ENCODE data around the gene CNPY1. TPM values are rescaled to one million over a fixed set of nuclear protein-coding genes. Genes with fewer than 3 reads are reported as not detected.

CNPY1 gene
- total RNA-seq, 1 donor from 2014 or later = not detected

DNA sequence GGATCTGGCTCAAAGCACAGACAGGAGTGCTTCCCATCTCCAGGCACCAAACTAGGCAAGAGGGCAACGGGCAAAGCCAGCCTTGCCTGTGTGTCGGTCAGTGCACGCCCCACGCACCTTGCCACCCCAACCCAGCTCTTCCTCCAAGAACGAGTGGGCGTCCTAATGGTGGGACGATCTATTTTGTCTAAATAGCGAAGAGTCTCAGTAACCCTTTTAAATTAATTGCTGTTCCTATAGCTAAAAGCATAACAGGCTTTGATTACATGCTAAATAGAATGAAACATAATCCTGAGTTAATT lies 76.2 kb downstream of the CNPY1 start:
- Mint-ChIP-seq H3K27me3 (peaks cover 97% of the 10 kb centered on the region), H3K27ac (no peak overlapping the region), H3K4me3 (no peak overlapping the region)

DNA sequence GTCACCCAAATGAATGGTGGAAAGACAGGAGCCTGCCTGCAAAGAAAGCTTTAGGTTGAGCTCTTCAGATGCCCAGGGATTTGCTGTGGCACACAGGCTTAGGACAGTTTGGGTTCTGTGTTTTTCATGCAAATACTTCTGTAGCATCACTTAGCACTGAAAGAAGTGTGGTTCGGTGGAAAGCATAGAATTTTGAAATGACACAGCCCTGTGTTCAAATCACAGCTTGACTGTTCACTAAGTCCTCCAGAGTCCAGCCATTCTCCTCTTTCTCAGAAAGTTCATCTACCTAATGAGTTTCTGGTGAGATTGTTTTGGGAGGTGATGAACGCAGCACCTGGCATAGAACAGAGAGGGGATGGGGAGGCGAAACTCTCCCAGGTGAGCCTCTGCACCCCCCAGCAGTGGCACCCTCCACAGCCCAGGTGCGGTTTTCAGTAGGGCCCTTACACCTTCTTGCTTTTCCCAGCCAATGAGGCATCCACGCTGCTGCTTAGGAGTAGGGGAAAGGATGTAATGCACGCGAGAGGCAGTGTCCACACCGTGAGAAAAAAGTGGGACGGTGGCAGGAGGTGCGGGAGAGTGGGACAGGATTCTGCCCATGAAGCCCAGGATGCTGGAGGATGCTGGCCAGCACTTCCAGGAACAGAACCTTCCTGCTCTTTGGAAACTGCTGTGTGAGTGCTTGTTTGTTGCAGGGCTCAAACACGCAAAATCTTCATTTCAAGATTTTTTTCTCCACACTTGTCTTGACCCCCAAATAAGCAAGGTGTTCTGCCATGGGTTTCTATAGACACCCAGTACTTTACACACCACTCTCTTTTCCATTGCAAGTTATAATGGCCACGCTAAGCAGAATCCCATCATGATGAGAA lies 76.8 kb downstream of the CNPY1 start:
- Mint-ChIP-seq H3K27ac (no peak overlapping the region), H3K4me3 (peak overlapping the region; percentile 52), H3K27me3 (peaks cover 97% of the 10 kb centered on the region)

More for the DNA sequence above, 76.2 kb downstream of the CNPY1 start:
- Mint-ChIP-seq H3K4me1 (ENCODE audit: unreplicated experiment) (peaks cover 13% of the 10 kb centered on the region), H3K36me3 (no peaks in the 10 kb centered on the region), H3K9me3 (no peaks in the 10 kb centered on the region)
- no peak for DNase-seq (ENCODE audit: extremely low spot score, unreplicated experiment)
- TF ChIP-seq CTCF (conservative IDR thresholded peaks at IDR 0.05) = no peak

DNA sequence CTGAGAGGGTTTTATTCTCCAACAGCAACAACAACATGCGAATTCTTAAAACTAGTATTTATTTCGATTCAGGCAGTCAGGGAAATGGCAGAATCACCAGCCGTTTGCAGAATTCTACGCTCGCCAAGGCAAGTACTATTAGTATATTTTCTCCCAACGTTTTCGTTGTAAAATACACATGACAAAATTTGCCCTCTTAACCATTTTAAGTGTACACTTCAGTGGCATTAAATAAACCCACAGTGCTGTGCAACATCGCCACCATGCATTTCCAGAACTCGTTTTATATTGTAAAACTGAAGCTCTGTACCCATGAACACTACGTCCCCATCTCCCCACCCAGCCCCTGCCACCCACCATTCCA lies 77.6 kb downstream of the CNPY1 start:
- no peak overlapping the region for H3K27ac Mint-ChIP-seq
- peak overlapping the region; percentile 52 for H3K4me3 Mint-ChIP-seq
- peaks cover 97% of the 10 kb centered on the region for H3K27me3 Mint-ChIP-seq
- TF ChIP-seq CTCF (conservative IDR thresholded peaks at IDR 0.05) = no peak
- H3K4me1 Mint-ChIP-seq (ENCODE audit: unreplicated experiment) = peaks cover 13% of the 10 kb centered on the region
- no peaks in the 10 kb centered on the region for H3K36me3 Mint-ChIP-seq
- no peak for DNase-seq (ENCODE audit: extremely low spot score, unreplicated experiment)
- H3K9me3 Mint-ChIP-seq = no peaks in the 10 kb centered on the region

More for the DNA sequence above, 76.8 kb downstream of the CNPY1 start:
- H3K4me1 Mint-ChIP-seq (ENCODE audit: unreplicated experiment) = peaks cover 13% of the 10 kb centered on the region
- no peak for TF ChIP-seq CTCF (conservative IDR thresholded peaks at IDR 0.05)
- H3K36me3 Mint-ChIP-seq = no peaks in the 10 kb centered on the region
- H3K9me3 Mint-ChIP-seq = no peaks in the 10 kb centered on the region
- no peak for DNase-seq (ENCODE audit: extremely low spot score, unreplicated experiment)

DNA sequence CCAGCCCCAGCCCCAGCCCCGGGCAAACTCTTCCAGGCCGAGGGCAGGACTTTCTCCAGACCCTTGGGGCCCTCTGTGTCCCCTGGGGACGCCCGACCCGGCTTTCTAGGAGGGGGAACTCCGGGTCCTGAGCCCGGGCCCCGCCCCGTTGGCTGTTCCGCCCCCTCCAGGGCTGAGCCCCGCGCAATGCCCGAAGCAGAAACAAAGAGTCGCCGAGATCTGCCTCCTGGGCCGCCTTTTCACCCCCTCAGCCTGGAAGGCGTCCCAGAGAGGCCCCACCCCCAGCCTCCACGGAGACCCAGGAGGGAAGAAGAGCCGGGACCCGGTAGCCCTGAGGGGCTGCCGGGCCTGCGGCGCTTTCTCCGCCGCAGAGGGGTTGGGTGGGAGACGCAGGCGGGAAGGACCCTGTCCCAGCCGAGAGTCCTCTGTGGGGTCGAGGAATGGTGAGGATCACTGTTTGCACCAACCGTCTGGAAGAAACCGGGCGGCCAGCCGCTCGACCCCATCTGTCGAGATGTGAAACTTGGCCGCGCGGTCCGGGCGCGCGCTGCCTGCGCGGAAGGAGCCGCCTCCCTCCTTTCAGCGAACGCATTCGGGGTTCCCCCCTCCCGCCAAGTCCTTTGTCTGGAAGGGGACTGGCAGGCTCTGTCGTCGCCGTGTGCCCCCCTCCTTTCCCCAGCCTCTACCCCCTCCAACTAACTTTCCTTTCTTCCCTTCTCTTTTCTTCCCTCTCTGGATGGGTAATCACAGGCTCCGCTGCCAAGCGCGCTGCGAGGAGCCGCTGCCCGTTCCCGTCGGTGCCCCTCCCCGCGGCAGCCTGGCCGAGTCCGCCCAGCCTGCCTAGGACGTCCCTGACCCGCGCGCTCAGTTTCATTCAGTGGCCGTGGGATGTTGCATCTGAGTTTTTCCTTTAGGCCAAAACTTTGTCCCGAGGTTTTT lies 78.2 kb downstream of the CNPY1 start:
- Mint-ChIP-seq H3K27ac (no peak overlapping the region), H3K4me3 (peak overlapping the region; percentile 52), H3K27me3 (peaks cover 97% of the 10 kb centered on the region), H3K36me3 (no peaks in the 10 kb centered on the region), H3K9me3 (no peaks in the 10 kb centered on the region), H3K4me1 (ENCODE audit: unreplicated experiment) (peaks cover 11% of the 10 kb centered on the region)
- no peak for DNase-seq (ENCODE audit: extremely low spot score, unreplicated experiment)
- no peak for TF ChIP-seq CTCF (conservative IDR thresholded peaks at IDR 0.05)

DNA sequence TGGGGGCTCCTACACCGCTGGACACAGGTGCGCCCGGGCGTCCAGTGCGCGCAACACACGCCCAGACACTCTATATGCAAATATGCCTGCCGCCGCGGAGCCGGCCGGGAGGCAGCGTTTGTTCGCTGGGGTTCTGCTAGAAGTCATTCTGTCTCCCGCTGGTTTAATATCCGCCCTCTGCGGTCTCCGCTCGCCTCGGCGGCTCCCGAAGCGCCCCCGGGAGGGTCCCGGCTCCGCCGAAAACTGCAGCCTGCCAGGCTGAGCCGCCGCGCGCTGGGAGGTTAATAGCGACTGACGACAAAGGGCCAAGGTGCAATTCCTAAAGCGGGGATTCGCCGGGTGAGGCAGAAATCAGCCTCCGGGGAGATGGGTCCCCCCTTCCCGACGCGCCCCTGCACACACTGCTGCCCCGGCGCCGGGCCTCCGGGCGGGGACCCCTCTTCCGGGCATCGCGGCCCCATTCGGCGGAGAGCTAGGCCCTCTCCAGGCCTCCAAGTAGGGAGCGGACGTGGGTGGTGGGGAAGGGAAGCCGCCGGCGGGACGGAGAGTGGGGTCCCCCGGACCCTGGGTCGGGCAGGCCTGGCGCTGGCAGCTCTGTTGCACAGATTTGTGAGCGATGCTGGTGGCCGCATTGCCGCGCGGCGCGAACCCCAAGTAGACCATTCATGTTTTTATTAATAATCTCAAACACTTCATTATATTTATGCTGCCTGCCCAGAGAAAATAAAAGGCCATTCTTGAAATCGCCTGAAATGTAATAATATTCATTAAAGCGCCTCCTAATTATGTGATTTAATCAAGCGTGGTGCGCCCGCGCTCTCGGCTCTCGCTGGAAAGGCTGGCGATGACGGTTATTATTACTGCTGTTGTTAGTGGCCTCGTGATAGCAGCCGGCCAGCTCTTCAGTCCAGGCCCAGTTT lies 79.3 kb downstream of the CNPY1 start:
- TF ChIP-seq CTCF (conservative IDR thresholded peaks at IDR 0.05) = peak; percentile 66
- Mint-ChIP-seq H3K27ac (no peak overlapping the region), H3K9me3 (no peaks in the 10 kb centered on the region), H3K36me3 (no peaks in the 10 kb centered on the region), H3K4me1 (ENCODE audit: unreplicated experiment) (peaks cover 4% of the 10 kb centered on the region), H3K4me3 (peak overlapping the region; percentile 72), H3K27me3 (peaks cover 97% of the 10 kb centered on the region)
- no peak for DNase-seq (ENCODE audit: extremely low spot score, unreplicated experiment)
